HepG2 (cell line): ENCODE results near the gene SLC29A1. TPM values are rescaled to one million over a fixed set of nuclear protein-coding genes. Genes with fewer than 3 reads are reported as not detected.

Experiments used
- CC2D1A ChIP-seq: sonication (generic); formaldehyde crosslinking; IDR thresholded peaks from 2 replicates; pipeline ENCODE4 v1.8.1; 2023; ENCODE audit warnings: mild to moderate bottlenecking, missing genetic modification reagents
- DNMT3B ChIP-seq: conservative IDR thresholded peaks from 2 replicates; pipeline ENCODE4 v1.6.1; 2016; ENCODE audit warnings: missing biosample characterization, control low read depth
- HNF1A ChIP-seq, 2 experiments: sonication (generic) in 1 of 2; formaldehyde crosslinking in 1 of 2; IDR thresholded peaks; 2 replicates each; pipeline versions ENCODE4 v1.4.0 to v1.6.1; 2016 to 2020; ENCODE audit warnings: borderline replicate concordance in 1 of 2, low read depth in 1 of 2, mild to moderate bottlenecking in 1 of 2, missing genetic modification reagents in 1 of 2
- JUN ChIP-seq: sonication (generic); formaldehyde crosslinking; IDR thresholded peaks from 2 replicates; pipeline ENCODE4 v1.4.0; 2020; ENCODE audit warnings: mild to moderate bottlenecking, missing genetic modification reagents
- KLF12 ChIP-seq: sonication (generic); formaldehyde crosslinking; IDR thresholded peaks from 2 replicates; pipeline ENCODE4 v1.4.0; 2020; ENCODE audit warnings: missing genetic modification reagents, borderline replicate concordance
- MAF1 ChIP-seq: sonication (generic); formaldehyde crosslinking; IDR thresholded peaks from 2 replicates; pipeline ENCODE4 v1.5.0; 2020; ENCODE audit warnings: missing genetic modification reagents, borderline replicate concordance
- MEIS2 ChIP-seq: sonication (generic); formaldehyde crosslinking; IDR thresholded peaks from 2 replicates; pipeline ENCODE4 v1.9.0; 2021; ENCODE audit warnings: mild to moderate bottlenecking, missing genetic modification reagents
- MYNN ChIP-seq: sonication (generic); formaldehyde crosslinking; IDR thresholded peaks from 2 replicates; pipeline ENCODE4 v1.4.0; 2020; ENCODE audit warnings: mild to moderate bottlenecking, low read depth, missing genetic modification reagents
- NCOA2 ChIP-seq: sonication (generic); formaldehyde crosslinking; IDR thresholded peaks from 2 replicates; pipeline ENCODE4 v1.8.0; 2022; ENCODE audit warnings: inconsistent platforms
- PREB ChIP-seq: sonication (generic); formaldehyde crosslinking; IDR thresholded peaks from 2 replicates; pipeline ENCODE4 v1.4.0; 2020; ENCODE audit warnings: missing genetic modification reagents
- PTBP1 ChIP-seq: fragments of 200-400 bp; formaldehyde crosslinking; IDR thresholded peaks from 2 replicates; pipeline ENCODE4 v1.6.1; 2018; ENCODE audit warnings: low read length, low read depth; ENCODE audit not compliant: poor library complexity, severe bottlenecking
- SMYD3 ChIP-seq: sonication (generic); formaldehyde crosslinking; IDR thresholded peaks from 2 replicates; pipeline ENCODE4 v1.8.1; 2023; ENCODE audit warnings: mild to moderate bottlenecking, missing genetic modification reagents
- SNAPC2 ChIP-seq: sonication (generic); formaldehyde crosslinking; IDR thresholded peaks from 2 replicates; pipeline ENCODE4 v1.8.1; 2022; ENCODE audit warnings: mild to moderate bottlenecking, missing genetic modification reagents
- SSRP1 ChIP-seq: IDR thresholded peaks from 2 replicates; pipeline ENCODE4 v1.6.1; 2016; ENCODE audit warnings: control low read depth
- TIGD3 ChIP-seq: sonication (generic); formaldehyde crosslinking; IDR thresholded peaks from 2 replicates; pipeline ENCODE4 v1.5.1; 2020; ENCODE audit warnings: mild to moderate bottlenecking, missing genetic modification reagents, borderline replicate concordance
- ZFP37 ChIP-seq: sonication (generic); formaldehyde crosslinking; IDR thresholded peaks from 2 replicates; pipeline ENCODE4 v1.4.0; 2020; ENCODE audit warnings: missing genetic modification reagents, borderline replicate concordance
- ZFP41 ChIP-seq: sonication (generic); formaldehyde crosslinking; IDR thresholded peaks from 2 replicates; pipeline ENCODE4 v1.4.0; 2020; ENCODE audit warnings: mild to moderate bottlenecking, missing genetic modification reagents, borderline replicate concordance
- ZIK1 ChIP-seq: sonication (generic); formaldehyde crosslinking; IDR thresholded peaks from 2 replicates; pipeline ENCODE4 v1.5.0; 2020; ENCODE audit warnings: mild to moderate bottlenecking, low read depth, missing genetic modification reagents, borderline replicate concordance
- ZMYM3 ChIP-seq: sonication (generic); formaldehyde crosslinking; IDR thresholded peaks from 2 replicates; pipeline ENCODE4 v1.5.1; 2020; ENCODE audit warnings: mild to moderate bottlenecking, missing genetic modification reagents
- ZNF256 ChIP-seq: sonication (generic); formaldehyde crosslinking; conservative IDR thresholded peaks from 2 replicates; pipeline ENCODE4 v1.4.0; 2020; ENCODE audit warnings: missing genetic modification reagents
- ZNF331 ChIP-seq: sonication (generic); formaldehyde crosslinking; IDR thresholded peaks from 2 replicates; pipeline ENCODE4 v1.4.0; 2020; ENCODE audit warnings: missing genetic modification reagents
- ZNF33B ChIP-seq: sonication (generic); formaldehyde crosslinking; IDR thresholded peaks from 2 replicates; pipeline ENCODE4 v1.5.1; 2020; ENCODE audit warnings: mild to moderate bottlenecking, missing genetic modification reagents
- ZNF446 ChIP-seq: sonication (generic); formaldehyde crosslinking; IDR thresholded peaks from 2 replicates; pipeline ENCODE4 v1.5.0; 2020; ENCODE audit warnings: mild to moderate bottlenecking, missing genetic modification reagents
- ZNF570 ChIP-seq: sonication (generic); formaldehyde crosslinking; IDR thresholded peaks from 2 replicates; pipeline ENCODE4 v1.4.0; 2020; ENCODE audit warnings: mild to moderate bottlenecking, missing genetic modification reagents, borderline replicate concordance
- ZNF644 ChIP-seq: IDR thresholded peaks from 2 replicates; pipeline ENCODE4 v1.6.1; 2016; ENCODE audit warnings: low read depth
- polyA plus RNA-seq, 8 experiments: library from polyadenylated mRNA; depleted of rRNA in 3 of 8; stranded (reverse) in 7 of 8; unstranded in 1 of 8; fragments of >200 nt; fragmentation: Illumina TruSeq in 4 of 8; extraction: Trizol in 4 of 8; gene quantifications; 2 replicates each; pipeline versions ENCODE4 v1.2.1 to v1.2.3, GENCODE V29; 2011 to 2016; ENCODE audit warnings: low read depth in 4 of 8, missing spikeins in 1 of 8, mixed read lengths in 1 of 8; ENCODE audit not compliant: insufficient read depth in 1 of 8
- total RNA-seq, 5 experiments: library from RNA; depleted of rRNA; stranded (reverse); fragments of >200 nt; fragmentation: Illumina TruSeq; extraction: Trizol; gene quantifications; 2 replicates each; pipeline ENCODE4 v1.2.3, GENCODE V29; 2016; ENCODE audit warnings: low read depth in 1 of 5

The SLC29A1 gene
- total and polyA plus RNA-seq, 2 of the 13 experiments (the other 11 are each of a cell fraction or from before 2014, with no cell fraction given): 43.2 to 106 TPM

GRCh38 chr6:44256775-44257024 lies 33.3 kb downstream of the SLC29A1 start (continued):
- TF ChIP-seq HNF1A (IDR thresholded peaks at IDR 0.05; ENCODE audit: low read depth): no peak
- no peak for TF ChIP-seq HNF1A (CRISPR knock-in tag; IDR thresholded peaks at IDR 0.05; ENCODE audit: borderline replicate concordance)
- no peak for TF ChIP-seq CC2D1A
- TF ChIP-seq DNMT3B (CRISPR knock-in tag): no peak
- TF ChIP-seq MEIS2: peak; percentile 50; the same call in 1 of the 2 replicates
- no peak for TF ChIP-seq NCOA2 (CRISPR knock-in tag)
- 0 out of 2 replicates have a peak, but pooled peaks have one; percentile 78 for TF ChIP-seq ZNF33B (CRISPR knock-in tag)
- TF ChIP-seq ZMYM3: no peak
- no peak for TF ChIP-seq ZNF644 (CRISPR knock-in tag)
- TF ChIP-seq ZFP37 (CRISPR knock-in tag): 0 out of 2 replicates have a peak, but pooled peaks have one; percentile 81
- TF ChIP-seq PTBP1: peak; percentile 91
- no peak for TF ChIP-seq SNAPC2 (CRISPR knock-in tag)
- TF ChIP-seq TIGD3 (CRISPR knock-in tag): no peak
- no peak for TF ChIP-seq SMYD3 (CRISPR knock-in tag)
- no peak for TF ChIP-seq PREB (CRISPR knock-in tag)
- 0 out of 2 replicates have a peak, but pooled peaks have one; percentile 18 for TF ChIP-seq SSRP1 (CRISPR knock-in tag)
- TF ChIP-seq ZNF570 (CRISPR knock-in tag): no peak
- TF ChIP-seq MYNN: no peak
- TF ChIP-seq ZNF446: no peak
- no peak for TF ChIP-seq ZFP41 (CRISPR knock-in tag)
- TF ChIP-seq ZIK1 (CRISPR knock-in tag): no peak
- TF ChIP-seq JUN (CRISPR knock-in tag): no peak
- 0 out of 2 replicates have a peak, but pooled peaks have one; percentile 42 for TF ChIP-seq ZNF256 (CRISPR knock-in tag)
- TF ChIP-seq KLF12 (CRISPR knock-in tag): peak; percentile 82
- no peak for TF ChIP-seq ZNF331 (CRISPR knock-in tag)
- TF ChIP-seq MAF1 (CRISPR knock-in tag): peak; percentile 71; the same call in 1 of the 2 replicates
